PC-9 (cell line): ENCODE measurements around the gene BCAS3.

Experiments
- CTCF ChIP-seq: fragments of 200-600 bp; sonication (generic); conservative IDR thresholded peaks from 2 replicates; pipeline ENCODE4 v1.6.1; 2017; ENCODE audit warnings: mixed run types, antibody characterized with exemption, mild to moderate bottlenecking, moderate library complexity
- EZH2 ChIP-seq: fragments of 200-600 bp; sonication (generic); IDR thresholded peaks from 2 replicates; pipeline ENCODE4 v1.8.0; 2017; ENCODE audit warnings: antibody characterized with exemption, low read depth

GRCh38 chr17:60750640-60751039 lies 73.0 kb downstream of the BCAS3 start:
- no peak for TF ChIP-seq CTCF
- no peak for TF ChIP-seq EZH2
